AG04450 (cell line): ENCODE measurements around the gene OTOG. TPM values are rescaled to one million over a fixed set of nuclear protein-coding genes. Genes with fewer than 3 reads are reported as not detected.

Experiments
- CTCF ChIA-PET: fragments of 300-600, 350-600 bp; formaldehyde crosslinking; extraction: SDS; loops from one replicate; lab custom pipeline; 2022; ENCODE audit warnings: antibody characterized with exemption, inconsistent platforms; lab: Charles Lee
- POLR2A ChIA-PET: fragments of 350-600 bp; formaldehyde crosslinking; extraction: SDS; loops from one replicate; lab custom pipeline; 2021; ENCODE audit warnings: antibody characterized with exemption, inconsistent platforms; lab: Yijun Ruan, JAX
- DNase-seq: peaks from one replicate; pipeline ENCODE4 v3.0.0-alpha.2; 2011; ENCODE audit warnings: low read depth, low spot score
- H3K27ac ChIP-seq: one replicate; pipeline ENCODE4 v1.5.1; 2012; ENCODE audit warnings: low read depth, low read length, control low read depth
- H3K27me3 ChIP-seq: one replicate; pipeline ENCODE4 v1.6.0; 2012; ENCODE audit warnings: low read length; ENCODE audit not compliant: control insufficient read depth, insufficient read depth
- H3K4me3 ChIP-seq: 2 replicates; pipeline ENCODE4 v1.5.1; 2011; ENCODE audit warnings: mild to moderate bottlenecking, low read depth, low read length, control low read depth
- H3K9me3 ChIP-seq: 2 replicates; pipeline ENCODE4 v1.5.1; 2012; ENCODE audit warnings: low read length; ENCODE audit not compliant: control insufficient read depth, insufficient read depth
- polyA plus RNA-seq: library from polyadenylated mRNA; depleted of rRNA; stranded (reverse); fragments of >200 nt; gene quantifications from 2 replicates; pipeline ENCODE4 v1.2.3, GENCODE V29; 2011
- TF ChIP-seq, protein P1 (sequence below): IDR thresholded peaks from 2 replicates; pipeline ENCODE4 v1.5.1; 2011; ENCODE audit warnings: low read depth, low read length, control low read depth, inconsistent platforms

The OTOG gene
- polyA plus RNA-seq, 1 experiment, result not detected

DNA sequence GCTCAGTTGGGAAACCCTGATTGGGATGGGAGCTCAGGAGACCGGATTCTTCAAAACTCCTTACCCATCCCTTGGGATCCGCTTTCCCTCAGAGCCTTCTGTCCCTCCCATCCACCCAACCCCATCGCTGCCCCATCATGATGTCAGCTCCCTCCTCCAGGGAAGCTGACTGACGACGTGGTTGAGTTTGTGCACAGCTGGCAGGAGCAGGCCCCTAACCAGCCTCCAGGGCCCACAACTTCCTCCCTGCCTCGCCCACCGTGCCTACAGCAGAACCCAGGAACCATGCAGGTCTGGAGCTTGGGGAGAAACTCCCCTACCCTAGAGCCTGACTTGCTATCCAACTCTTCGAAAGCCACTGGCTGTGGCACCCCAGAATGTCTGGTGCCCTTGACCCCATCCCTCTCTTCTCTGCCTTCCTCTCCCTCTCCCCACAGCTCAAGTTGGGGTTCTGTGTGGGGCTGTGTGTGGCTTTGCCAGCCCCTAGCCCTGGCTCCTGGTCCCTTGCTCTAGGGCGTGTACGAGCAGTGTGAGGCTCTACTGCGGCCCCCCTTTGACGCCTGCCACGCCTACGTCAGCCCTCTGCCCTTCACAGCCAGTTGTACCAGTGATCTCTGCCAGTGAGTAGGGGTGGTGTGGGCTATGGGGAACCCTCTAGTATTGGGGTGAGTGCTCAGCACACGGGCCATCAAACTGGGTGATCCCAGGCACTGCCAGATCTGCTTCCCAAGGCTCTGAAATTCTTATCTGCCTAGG lies 11.1 kb downstream of the OTOG start:
- Histone ChIP-seq H3K27ac (no peak overlapping the region), H3K9me3 (no peaks in the 10 kb centered on the region), H3K4me3 (no peak overlapping the region), H3K27me3 (no peaks in the 10 kb centered on the region)
- ChIA-PET POLR2A (no interaction called here), CTCF (no interaction called here)
- no peak for DNase-seq
- TF ChIP-seq, protein P1, sequence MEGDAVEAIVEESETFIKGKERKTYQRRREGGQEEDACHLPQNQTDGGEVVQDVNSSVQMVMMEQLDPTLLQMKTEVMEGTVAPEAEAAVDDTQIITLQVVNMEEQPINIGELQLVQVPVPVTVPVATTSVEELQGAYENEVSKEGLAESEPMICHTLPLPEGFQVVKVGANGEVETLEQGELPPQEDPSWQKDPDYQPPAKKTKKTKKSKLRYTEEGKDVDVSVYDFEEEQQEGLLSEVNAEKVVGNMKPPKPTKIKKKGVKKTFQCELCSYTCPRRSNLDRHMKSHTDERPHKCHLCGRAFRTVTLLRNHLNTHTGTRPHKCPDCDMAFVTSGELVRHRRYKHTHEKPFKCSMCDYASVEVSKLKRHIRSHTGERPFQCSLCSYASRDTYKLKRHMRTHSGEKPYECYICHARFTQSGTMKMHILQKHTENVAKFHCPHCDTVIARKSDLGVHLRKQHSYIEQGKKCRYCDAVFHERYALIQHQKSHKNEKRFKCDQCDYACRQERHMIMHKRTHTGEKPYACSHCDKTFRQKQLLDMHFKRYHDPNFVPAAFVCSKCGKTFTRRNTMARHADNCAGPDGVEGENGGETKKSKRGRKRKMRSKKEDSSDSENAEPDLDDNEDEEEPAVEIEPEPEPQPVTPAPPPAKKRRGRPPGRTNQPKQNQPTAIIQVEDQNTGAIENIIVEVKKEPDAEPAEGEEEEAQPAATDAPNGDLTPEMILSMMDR, result no peak

DNA sequence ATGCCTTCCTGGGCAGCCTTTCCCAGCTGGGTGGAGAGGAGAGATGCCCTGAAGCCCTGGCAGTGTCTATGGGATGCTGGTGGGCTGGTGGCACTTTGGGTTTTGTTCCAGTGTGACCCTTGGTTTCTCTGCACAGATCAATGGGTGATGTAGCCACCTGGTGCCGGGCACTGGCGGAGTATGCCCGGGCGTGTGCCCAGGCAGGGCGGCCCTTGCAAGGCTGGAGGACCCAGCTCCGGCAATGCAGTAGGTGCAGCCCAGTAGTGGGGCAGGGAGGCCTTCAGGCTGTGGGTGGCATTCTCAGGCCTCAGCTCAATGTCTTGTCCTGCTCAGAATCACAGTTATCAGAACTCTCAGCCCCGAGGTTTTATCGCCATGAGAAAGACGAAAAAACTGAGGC lies 11.9 kb downstream of the OTOG start:
- H3K4me3 ChIP-seq, result no peak overlapping the region
- H3K9me3 ChIP-seq, result no peaks in the 10 kb centered on the region
- no peak overlapping the region for H3K27ac ChIP-seq
- H3K27me3 ChIP-seq, result no peaks in the 10 kb centered on the region
- ChIA-PET CTCF (no interaction called here), POLR2A (no interaction called here)
- no peak for DNase-seq
- TF ChIP-seq, protein P1, result no peak

DNA sequence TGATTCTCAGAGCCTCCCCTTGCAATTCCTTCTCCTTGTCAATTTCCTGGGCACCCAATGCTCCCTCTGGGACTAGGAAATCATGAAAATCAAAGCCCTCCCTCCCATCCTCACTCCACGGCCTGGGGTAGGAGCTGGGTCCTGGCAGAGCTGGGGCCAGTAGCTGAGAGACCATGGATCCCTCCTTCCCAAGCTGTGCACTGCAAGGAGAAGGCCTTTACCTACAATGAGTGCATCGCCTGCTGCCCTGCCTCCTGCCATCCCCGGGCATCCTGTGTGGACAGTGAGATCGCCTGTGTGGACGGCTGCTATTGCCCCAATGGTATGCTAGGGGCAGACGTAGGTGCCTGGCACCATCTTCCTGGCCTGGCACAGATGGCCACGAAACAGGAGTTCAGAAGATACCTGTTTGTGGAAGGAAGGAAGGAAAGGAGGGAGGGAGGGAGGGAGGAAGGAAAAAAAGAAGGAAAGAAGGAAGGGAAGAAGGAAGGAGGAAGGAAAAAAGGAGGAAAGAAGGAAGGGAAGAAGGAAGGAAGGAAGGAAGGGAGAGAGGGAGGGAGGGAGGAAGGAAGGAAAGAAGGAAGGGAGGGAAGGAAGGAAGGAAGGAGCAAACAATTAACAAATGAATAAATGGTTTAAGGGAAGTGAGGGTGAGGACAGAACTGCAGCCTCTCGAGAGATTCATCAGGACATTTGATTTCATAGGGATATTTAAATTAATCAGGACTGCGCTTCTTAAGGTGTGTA lies 12.5 kb downstream of the OTOG start:
- TF ChIP-seq, protein P1, result no peak
- H3K9me3 ChIP-seq, result no peaks in the 10 kb centered on the region
- H3K27ac ChIP-seq, result no peak overlapping the region
- ChIA-PET CTCF (no interaction called here), POLR2A (no interaction called here)
- H3K4me3 ChIP-seq, result no peak overlapping the region
- H3K27me3 ChIP-seq, result no peaks in the 10 kb centered on the region
- DNase-seq, result no peak

DNA sequence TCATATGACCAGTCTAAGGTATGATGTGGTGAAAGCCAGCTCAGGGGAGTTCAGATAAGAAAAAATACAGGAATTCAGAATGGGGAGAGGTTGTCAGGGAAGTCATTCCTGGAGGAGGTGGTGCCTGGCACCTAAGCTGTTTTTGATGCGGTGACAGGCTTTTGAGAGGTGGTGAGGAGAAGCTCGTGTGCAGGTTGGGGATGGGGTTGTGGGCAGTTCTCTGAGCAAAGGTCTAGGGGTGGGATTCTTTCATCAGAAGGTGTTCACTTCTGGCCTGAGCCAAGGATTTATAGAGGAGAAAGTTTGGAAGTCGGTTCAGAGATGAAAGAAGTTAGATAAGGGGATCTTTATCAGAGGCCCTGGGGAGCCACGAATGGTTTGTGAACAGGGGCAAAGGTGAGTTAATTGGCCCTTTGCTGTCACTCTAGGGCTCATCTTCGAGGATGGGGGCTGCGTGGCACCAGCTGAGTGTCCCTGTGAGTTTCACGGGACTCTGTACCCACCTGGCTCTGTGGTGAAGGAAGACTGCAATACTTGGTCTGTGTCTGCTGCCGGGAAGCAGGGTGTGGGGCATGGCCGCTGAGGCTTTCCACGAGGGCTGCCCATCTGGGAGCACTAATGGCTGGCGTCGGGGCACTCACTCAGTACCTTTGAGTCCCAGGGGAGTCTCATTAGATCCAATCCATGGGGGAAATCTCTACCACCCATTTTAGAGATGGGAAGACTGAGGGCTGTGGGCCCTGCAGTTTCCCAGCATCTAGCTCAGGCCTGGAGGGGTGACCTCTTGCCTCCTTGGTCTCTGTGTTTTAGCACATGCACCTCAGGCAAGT lies 13.4 kb downstream of the OTOG start:
- ChIA-PET CTCF (interaction anchor here (0.6 kb wide), 1 partner anchor 9 kb away, joined by 3 read pairs; no protein-coding TSS in a partner anchor), POLR2A (no interaction called here)
- TF ChIP-seq, protein P1, result no peak

More for the DNA sequence above, 13.4 kb downstream of the OTOG start:
- H3K27ac ChIP-seq, result no peak overlapping the region
- H3K27me3 ChIP-seq, result peaks cover under 1% of the 10 kb centered on the region
- no peaks in the 10 kb centered on the region for H3K9me3 ChIP-seq
- H3K4me3 ChIP-seq, result no peak overlapping the region
- no peak for DNase-seq
